NT2/D1 (cell line): Measurements from ENCODE around the gene CCDC142.

ENCODE experiments used
- SUZ12 ChIP-seq: IDR thresholded peaks from 2 replicates; pipeline ENCODE4 v1.6.1; 2011; ENCODE audit not compliant: insufficient read length, insufficient read depth; ENCODE audit errors: extremely low read depth
- YY1 ChIP-seq: IDR thresholded peaks from 2 replicates; pipeline ENCODE4 v1.6.1; 2011; ENCODE audit not compliant: insufficient read length, insufficient read depth
- ZNF274 ChIP-seq: IDR thresholded peaks from 2 replicates; pipeline ENCODE4 v1.6.1; 2011; ENCODE audit warnings: mild to moderate bottlenecking, low read depth, low read length

- TF ChIP-seq YY1 (no peak), ZNF274 (no peak), SUZ12 (no peak)
Observed at GRCh38 chr2:74441170-74441689, 41.6 kb downstream of the CCDC142 start.
